ENCODE measurements around the gene AFF3. TPM values are rescaled to one million over a fixed set of nuclear protein-coding genes. Genes with fewer than 3 reads are reported as not detected.

The AFF3 gene
- total and polyA plus RNA-seq, 12 donors = 1.1 to 7.5 (median 3.9) TPM

DNA sequence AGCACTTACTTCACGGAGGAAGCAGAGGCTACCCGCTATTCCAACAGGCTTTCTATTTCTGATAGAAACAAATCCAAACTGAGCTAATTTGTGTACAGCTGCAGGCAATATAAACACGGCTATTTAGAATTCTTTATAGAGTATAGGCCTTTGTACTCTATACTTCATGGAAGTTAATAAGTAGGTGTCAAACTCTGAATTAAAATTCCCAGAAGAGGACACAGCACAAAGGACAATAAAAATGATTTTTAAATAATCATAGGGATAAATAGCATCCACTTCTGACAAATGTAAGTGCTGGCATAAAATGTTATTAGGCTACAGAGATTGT, 261.5 kb downstream of the AFF3 start:
- Histone ChIP-seq H3K27me3 (no peaks in the 10 kb centered on the region), H3K9me3 (replicated peaks in 1 of 3) (no peaks in the 10 kb centered on the region), H3K27ac (peak overlapping the region in 1 of 5 donors; percentile 35), H3K36me3 (replicated peaks in 1 of 2) (no peaks in the 10 kb centered on the region), H3K4me1 (replicated peaks in 1 of 2) (peaks cover 3 to 7% of the 10 kb centered on the region in 2 donors), H3K4me3 (no peak overlapping the region)
- no peak for DNase-seq
- intact Hi-C loops (cut with DNase I) = no loop called here
- WGBS, 4 donors = 87 to 94% (median 91%) methylated on average over 3 of the region's 3 CpGs
- TF ChIP-seq, protein P1, sequence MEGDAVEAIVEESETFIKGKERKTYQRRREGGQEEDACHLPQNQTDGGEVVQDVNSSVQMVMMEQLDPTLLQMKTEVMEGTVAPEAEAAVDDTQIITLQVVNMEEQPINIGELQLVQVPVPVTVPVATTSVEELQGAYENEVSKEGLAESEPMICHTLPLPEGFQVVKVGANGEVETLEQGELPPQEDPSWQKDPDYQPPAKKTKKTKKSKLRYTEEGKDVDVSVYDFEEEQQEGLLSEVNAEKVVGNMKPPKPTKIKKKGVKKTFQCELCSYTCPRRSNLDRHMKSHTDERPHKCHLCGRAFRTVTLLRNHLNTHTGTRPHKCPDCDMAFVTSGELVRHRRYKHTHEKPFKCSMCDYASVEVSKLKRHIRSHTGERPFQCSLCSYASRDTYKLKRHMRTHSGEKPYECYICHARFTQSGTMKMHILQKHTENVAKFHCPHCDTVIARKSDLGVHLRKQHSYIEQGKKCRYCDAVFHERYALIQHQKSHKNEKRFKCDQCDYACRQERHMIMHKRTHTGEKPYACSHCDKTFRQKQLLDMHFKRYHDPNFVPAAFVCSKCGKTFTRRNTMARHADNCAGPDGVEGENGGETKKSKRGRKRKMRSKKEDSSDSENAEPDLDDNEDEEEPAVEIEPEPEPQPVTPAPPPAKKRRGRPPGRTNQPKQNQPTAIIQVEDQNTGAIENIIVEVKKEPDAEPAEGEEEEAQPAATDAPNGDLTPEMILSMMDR (IDR thresholded peaks at IDR 0.05) = no peak
- no peak for TF ChIP-seq POLR2A (IDR thresholded peaks at IDR 0.05)

DNA sequence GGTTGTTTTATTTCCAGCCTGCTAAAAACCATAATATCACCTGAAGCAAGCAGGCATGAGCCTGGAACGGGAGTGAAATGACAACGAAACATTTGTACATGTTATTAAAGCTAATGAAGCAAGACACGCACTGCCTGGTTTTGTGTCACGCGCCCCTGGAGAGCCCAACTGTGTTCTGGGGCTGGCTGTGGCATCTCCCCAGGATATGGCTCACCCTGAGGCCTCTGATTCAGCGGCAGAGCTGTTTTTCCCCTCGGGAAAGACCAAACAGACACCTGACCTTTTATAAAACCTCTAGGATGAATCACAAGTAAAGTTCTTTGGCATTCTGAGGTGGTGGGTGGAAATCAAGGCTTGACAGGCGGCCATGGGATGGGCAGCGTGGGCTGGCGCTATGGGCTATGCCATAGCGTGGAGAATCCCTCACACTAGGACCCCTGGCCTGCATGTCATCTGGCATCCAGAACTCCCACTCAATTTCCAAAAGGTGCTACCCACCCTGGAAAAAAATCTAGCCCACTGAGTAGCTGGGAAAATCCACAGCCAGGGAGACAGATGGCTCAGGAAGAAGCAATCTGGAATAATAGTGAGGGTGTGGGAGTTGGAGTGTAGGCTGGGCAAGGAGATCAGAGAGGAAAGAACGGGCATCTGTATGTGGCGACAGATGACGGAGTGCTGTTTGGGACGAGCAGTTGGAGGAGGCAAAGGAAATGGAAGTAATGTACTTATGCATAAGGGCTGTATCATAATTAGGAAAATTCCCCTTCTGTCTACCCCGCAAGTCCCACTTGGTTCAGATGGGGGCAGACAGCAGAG, 262.0 kb downstream of the AFF3 start:
- Histone ChIP-seq H3K4me1 (replicated peaks in 1 of 2) (peaks cover 3 to 7% of the 10 kb centered on the region in 2 donors), H3K9me3 (replicated peaks in 1 of 3) (no peaks in the 10 kb centered on the region), H3K27ac (peak overlapping the region in 1 of 5 donors; percentile 35), H3K36me3 (replicated peaks in 1 of 2) (no peaks in the 10 kb centered on the region), H3K27me3 (no peaks in the 10 kb centered on the region), H3K4me3 (no peak overlapping the region)
- 80 to 87% (median 84%) methylated on average over 12 to 16 of the region's 16 CpGs for WGBS, 4 donors
- intact Hi-C loops (cut with DNase I) = no loop called here
- no peak for TF ChIP-seq POLR2A (IDR thresholded peaks at IDR 0.05)
- TF ChIP-seq, protein P1 (IDR thresholded peaks at IDR 0.05) = no peak
- peak in 3 of 7 donors; percentile 24 to 67 (median 33) for DNase-seq

DNA sequence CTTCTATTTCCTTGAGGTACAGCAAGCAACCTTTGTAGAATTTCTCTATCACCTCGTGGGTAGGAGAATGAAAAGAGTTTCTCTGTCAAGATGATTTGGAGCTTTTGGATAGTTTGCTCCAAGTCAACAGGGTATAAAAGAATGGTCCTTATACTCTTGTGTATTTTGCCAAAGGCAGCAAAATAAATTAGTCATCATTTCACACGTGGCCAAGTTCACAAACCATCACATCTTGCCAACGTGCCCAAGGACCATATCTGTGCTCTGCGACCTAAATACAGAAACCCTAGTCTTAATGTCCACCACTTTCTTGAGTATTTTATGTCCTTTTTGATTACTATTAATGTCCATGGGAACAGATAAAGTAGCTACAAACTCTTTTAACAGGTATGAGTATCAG, 262.9 kb downstream of the AFF3 start:
- WGBS, 4 donors = 23 to 41% (median 32%) methylated on average over 4 of the region's 4 CpGs
- no peak overlapping the region for H3K4me3 ChIP-seq
- intact Hi-C loops (cut with DNase I) = no loop called here

DNA sequence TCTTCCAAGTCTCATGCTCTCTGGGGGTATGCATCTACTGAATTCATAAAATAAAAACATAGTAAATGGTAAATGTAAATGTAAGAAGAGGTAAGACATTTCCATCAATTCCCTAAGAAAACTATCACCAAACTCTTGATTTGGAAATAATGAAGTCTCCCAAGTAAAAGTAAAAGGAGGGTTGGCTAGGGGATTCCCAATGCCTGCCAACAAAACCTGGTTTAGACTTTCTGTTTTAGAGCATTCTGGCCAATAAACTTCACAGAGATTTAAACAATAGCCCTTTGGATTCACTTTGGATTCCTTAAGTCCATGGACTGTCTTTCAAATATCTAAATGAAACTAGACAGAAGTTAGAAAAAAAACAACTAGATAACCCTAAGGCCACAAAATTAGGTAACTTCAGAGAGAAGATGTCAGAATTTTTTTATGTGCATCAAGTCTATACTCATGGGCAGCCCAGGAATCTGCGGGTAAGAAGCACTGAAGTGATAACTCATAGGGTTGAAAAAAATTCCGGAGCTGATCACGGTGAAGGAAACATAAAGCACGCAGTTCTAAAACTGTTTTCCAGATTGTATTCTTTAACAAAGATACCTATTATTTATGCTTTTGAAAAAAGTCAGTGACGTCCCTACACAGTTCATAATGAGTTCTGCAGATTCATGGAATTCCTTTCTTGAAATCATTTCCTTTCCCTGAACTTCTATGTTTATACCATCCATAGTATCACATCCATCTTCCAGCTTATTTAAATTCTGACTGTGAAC, 263.6 kb downstream of the AFF3 start:
- intact Hi-C loops (cut with DNase I) = no loop called here
- TF ChIP-seq, protein P1 (IDR thresholded peaks at IDR 0.05) = no peak
- no peak for TF ChIP-seq POLR2A (IDR thresholded peaks at IDR 0.05)
- H3K27ac ChIP-seq = no peak overlapping the region
- H3K4me1 ChIP-seq (replicated peaks in 1 of 2) = peaks cover 3 to 7% of the 10 kb centered on the region in 2 donors
- no peak overlapping the region for H3K4me3 ChIP-seq
- no peaks in the 10 kb centered on the region for H3K36me3 ChIP-seq (replicated peaks in 1 of 2)
- 66 to 78% (median 72%) methylated on average over 5 of the region's 5 CpGs for WGBS, 4 donors
- H3K27me3 ChIP-seq = no peaks in the 10 kb centered on the region
- DNase-seq = no peak
- H3K9me3 ChIP-seq (replicated peaks in 1 of 3) = no peaks in the 10 kb centered on the region

More for the DNA sequence above, 262.9 kb downstream of the AFF3 start:
- Histone ChIP-seq H3K4me1 (replicated peaks in 1 of 2) (peaks cover 3 to 7% of the 10 kb centered on the region in 2 donors), H3K36me3 (replicated peaks in 1 of 2) (no peaks in the 10 kb centered on the region), H3K27ac (no peak overlapping the region), H3K27me3 (no peaks in the 10 kb centered on the region), H3K9me3 (replicated peaks in 1 of 3) (no peaks in the 10 kb centered on the region)
- TF ChIP-seq, protein P1 (IDR thresholded peaks at IDR 0.05) = no peak
- no peak for TF ChIP-seq POLR2A (IDR thresholded peaks at IDR 0.05)
- no peak for DNase-seq
